NCI-H748 treated with DMSO at 0.1 percent for 48 hours (cell line): ENCODE results near the gene OR5T1.

ENCODE experiments used
- DNase-seq: peaks from one replicate; lab custom pipeline; 2025; lab: John Stamatoyannopoulos, UW

Gene OR5T1

DNA sequence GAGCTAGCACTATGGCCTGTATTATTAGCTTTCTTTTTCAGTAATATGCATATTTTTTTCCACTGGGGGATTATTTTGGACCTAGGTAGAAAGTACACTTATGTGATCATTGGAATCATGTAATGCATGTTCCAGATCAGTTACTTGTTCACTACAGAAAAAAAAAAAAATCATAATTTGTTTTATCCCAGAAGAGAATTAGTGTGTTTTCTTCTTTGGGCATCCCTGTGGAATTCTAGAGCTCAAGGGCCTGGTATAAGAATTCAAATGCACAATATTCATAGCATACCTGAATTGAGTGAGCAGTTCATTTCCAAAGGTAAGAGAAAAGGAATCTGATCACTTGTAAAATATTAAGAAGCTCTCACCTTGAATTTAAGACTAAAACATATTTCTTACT, at the start of gene OR5T1:
Gene OR5T1, plus strand, starts transcription at position 301 of the 400 bp plus-strand sequence. CDS start 1,485 bp downstream, outside the sequence.
- no peak for DNase-seq

DNA sequence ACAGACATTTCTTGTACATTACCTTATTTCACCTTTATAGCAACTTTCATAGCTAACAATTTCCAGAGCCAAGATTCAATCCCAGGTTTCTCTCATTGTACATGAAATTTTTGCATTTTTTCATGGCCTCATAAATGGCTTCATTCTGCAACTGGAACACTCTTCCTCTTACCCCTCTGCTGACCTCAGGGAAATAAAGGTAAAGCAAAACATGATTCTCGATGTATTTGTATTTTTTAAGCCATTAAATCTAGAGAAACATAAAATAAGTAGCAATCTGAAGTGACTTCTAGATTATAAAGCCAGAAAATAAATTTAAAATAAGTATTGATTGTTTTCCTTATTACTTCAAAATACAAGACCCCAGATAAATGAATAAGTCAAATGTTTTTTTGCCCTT, 39.8 kb upstream of the OR5T1 start, which contains the start of gene OR5T2:
Gene OR5T2, minus strand, starts transcription at position 101 of the 400 bp plus-strand sequence. CDS start 1,193 bp downstream, outside the sequence.
- no peak for DNase-seq

- no peak for DNase-seq
Measured at GRCh38 chr11:56251954-56252353, 22.0 kb upstream of the OR5T1 start, which contains the start of gene OR5T3. OR5T3 (plus strand) TSS chr11:56252254; CDS start chr11:56252254, 0 bp downstream.

DNA sequence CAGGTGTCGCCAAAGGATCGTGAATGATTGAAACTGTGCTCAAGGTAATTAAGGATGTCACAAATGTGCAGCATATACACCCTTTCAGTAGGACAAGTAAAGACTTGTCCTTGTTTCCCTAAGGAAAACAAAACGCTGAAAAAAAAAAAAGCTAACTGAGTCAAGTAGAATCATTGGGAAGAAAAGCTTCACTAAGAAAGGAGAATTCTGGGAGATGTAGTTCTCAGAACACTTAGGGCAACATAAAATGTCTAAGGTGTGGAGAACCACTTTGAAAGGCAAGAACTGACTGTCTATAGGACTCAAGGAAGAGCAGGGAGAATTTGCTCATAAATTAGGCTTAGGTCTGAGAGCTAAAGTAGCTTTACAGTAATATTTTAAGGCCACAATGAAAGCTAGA, 2.9 kb upstream of the OR5T1 start:
- DNase-seq: peak; percentile 64

DNA sequence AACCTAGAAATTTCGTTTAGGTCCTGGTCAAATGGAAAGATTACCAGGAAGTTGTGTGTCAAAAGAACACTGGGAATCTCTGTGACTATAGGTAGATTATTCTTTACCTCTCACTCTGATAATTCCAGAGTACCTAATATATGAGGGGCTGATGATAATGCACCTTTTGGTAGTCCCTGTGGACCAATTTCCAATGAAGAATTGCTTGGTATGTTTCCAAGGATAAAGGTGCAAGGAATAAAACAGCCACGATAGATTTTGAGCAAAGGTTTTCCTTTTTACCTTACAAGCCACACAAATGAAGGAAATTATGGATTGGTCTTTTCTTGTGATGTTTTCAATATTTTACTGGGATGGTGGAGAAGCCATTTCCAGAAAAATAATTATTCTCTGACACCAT, 18.2 kb downstream of the OR5T1 start, which contains the start of gene OR8H1:
Gene OR8H1, minus strand, starts transcription at position 101 of the 400 bp plus-strand sequence. CDS start 1,192 bp downstream, outside the sequence.
- DNase-seq: no peak

GRCh38 chr11:56296898-56297297, 22.9 kb downstream of the OR5T1 start:
- DNase-seq: peak; percentile 34

DNA sequence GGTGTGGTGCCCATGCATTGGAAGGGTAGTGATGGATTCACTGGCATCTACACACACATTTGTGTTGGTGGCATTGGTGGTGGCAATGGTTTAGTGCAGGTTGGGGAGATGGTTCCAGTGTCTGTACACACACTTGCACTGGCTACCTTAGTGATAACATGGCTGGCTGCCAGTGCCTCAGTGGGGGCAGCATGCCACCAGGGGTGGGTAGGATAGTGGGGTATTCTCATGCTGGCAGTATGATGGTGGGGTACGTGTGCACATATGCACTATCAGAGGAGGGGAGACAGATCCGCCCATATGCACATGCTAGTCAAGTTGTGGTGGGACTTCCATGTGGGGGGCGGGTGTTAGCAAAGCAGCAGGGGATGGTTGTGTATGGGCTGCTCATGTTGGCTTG, 33.9 kb downstream of the OR5T1 start:
- DNase-seq: no peak

- no peak for DNase-seq
Measured at GRCh38 chr11:56314844-56315243, 40.9 kb downstream of the OR5T1 start, which contains the start of gene OR8K3. OR8K3 (plus strand) TSS chr11:56315144; CDS start chr11:56318307, 3,163 bp downstream.
